Measurements from ENCODE around the gene HRH1. TPM values are rescaled to one million over a fixed set of nuclear protein-coding genes. Genes with fewer than 3 reads are reported as not detected.

HRH1 gene
- total RNA-seq, 1 experiment from 2014 or later, result 7.0 TPM

DNA sequence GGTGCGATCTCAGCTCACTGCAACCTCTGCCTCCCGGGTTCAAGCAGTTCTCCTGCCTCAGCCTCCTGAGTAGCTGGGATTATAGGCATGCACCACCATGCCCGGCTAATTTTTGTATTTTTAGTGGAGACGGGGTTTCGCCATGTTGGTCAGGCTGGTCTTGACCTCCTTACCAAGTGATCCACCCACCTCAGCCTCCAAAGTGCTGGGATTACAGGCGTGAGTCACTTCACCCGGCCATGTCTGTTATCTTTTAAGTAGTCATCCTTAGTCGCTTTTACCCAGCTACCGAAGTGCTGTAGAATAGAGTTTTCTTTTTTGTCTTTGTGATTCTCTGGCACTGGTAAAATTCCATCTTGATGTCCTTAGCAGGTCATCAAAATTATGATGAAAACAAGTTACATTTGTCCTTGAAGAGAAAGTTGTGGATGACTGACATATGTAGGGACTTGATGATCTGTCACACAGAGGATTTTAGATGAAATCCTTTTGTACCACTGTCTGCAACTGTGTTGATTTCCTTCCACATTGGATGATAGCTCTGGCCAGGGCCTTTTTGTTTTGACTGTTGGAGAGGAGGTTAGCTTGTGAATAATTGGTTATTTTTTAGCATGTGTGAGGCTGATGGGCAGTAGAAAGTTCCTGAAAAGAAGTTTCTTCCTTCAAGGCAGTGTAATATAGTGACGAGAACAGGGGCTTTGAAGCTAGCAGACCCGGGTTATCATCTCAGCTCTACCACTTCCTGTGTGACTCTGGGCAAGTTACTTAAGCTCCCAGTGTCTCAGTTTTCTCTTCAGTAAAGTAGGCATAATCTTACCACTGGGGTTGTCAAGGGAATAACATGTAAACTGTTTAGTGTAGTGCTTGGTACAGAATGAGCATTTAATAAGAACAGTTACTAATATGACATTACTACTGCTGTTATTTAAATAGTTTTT is 136.7 kb downstream of the HRH1 start (continued):
- TF ChIP-seq, protein P1, sequence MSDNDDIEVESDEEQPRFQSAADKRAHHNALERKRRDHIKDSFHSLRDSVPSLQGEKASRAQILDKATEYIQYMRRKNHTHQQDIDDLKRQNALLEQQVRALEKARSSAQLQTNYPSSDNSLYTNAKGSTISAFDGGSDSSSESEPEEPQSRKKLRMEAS (IDR thresholded peaks at IDR 0.05), result no peak
- TF ChIP-seq POLR2A (IDR thresholded peaks at IDR 0.05; ENCODE audit: borderline replicate concordance, extremely low read depth, insufficient read depth, insufficient read length) (no peak), EZH2 (IDR thresholded peaks at IDR 0.05) (no peak), ELF1 (IDR thresholded peaks at IDR 0.05; ENCODE audit: borderline replicate concordance, low read depth) (no peak), SP1 (IDR thresholded peaks at IDR 0.05; ENCODE audit: low read depth) (no peak), TCF7L2 (IDR thresholded peaks at IDR 0.05; ENCODE audit: borderline replicate concordance, extremely low read depth, insufficient read depth, insufficient read length) (no peak), ZNF274 (IDR thresholded peaks at IDR 0.05; ENCODE audit: low read depth, low read length) (no peak)
- TF ChIP-seq, protein P2, sequence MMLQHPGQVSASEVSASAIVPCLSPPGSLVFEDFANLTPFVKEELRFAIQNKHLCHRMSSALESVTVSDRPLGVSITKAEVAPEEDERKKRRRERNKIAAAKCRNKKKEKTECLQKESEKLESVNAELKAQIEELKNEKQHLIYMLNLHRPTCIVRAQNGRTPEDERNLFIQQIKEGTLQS (IDR thresholded peaks at IDR 0.05), result no peak
- TF ChIP-seq, protein P3, sequence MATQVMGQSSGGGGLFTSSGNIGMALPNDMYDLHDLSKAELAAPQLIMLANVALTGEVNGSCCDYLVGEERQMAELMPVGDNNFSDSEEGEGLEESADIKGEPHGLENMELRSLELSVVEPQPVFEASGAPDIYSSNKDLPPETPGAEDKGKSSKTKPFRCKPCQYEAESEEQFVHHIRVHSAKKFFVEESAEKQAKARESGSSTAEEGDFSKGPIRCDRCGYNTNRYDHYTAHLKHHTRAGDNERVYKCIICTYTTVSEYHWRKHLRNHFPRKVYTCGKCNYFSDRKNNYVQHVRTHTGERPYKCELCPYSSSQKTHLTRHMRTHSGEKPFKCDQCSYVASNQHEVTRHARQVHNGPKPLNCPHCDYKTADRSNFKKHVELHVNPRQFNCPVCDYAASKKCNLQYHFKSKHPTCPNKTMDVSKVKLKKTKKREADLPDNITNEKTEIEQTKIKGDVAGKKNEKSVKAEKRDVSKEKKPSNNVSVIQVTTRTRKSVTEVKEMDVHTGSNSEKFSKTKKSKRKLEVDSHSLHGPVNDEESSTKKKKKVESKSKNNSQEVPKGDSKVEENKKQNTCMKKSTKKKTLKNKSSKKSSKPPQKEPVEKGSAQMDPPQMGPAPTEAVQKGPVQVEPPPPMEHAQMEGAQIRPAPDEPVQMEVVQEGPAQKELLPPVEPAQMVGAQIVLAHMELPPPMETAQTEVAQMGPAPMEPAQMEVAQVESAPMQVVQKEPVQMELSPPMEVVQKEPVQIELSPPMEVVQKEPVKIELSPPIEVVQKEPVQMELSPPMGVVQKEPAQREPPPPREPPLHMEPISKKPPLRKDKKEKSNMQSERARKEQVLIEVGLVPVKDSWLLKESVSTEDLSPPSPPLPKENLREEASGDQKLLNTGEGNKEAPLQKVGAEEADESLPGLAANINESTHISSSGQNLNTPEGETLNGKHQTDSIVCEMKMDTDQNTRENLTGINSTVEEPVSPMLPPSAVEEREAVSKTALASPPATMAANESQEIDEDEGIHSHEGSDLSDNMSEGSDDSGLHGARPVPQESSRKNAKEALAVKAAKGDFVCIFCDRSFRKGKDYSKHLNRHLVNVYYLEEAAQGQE (IDR thresholded peaks at IDR 0.05; ENCODE audit: low read depth), result no peak

DNA sequence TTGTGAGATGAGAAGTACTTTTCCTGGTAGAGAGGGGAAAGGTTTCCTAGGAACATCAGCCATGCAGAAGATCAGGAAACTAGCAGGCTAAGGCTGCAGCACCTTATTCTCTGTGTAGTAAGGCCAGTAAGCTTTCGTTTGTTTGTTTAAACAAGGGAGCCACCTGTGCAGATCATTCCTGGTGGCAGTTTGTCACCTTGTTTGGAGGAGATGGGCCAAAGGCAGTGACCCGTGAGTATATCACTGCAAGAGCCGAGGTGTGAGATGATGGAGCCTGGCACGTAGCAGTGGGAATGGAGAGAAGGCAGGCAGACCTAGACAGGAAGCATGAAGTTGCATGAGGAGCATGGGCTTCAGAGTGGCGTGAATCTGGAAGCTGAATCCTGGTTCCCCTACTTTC is 137.5 kb downstream of the HRH1 start:
- Histone ChIP-seq H3K27ac (ENCODE audit: low read depth, low read length) (no peak overlapping the region), H3K4me2 (ENCODE audit: low read length) (no peak overlapping the region), H2AFZ (ENCODE audit: low read depth, low read length, poor library complexity, severe bottlenecking) (no peak overlapping the region), H4K20me1 (ENCODE audit: insufficient read depth) (no peaks in the 10 kb centered on the region; the same call in 1 of the 2 replicates), H3K9ac (ENCODE audit: low read length) (no peak overlapping the region), H3K4me1 (ENCODE audit: control insufficient read depth in 1 of 2, insufficient read depth in 2 of 2, low read length in 2 of 2) (peaks cover 16 to 44% of the 10 kb centered on the region in 2 experiments), H3K9me3 (ENCODE audit: control insufficient read depth in 1 of 2, insufficient read depth in 1 of 2, low read depth in 1 of 2, low read length in 2 of 2) (no peaks in the 10 kb centered on the region), H3K36me3 (ENCODE audit: control insufficient read depth in 1 of 2, insufficient read depth in 2 of 2, low read length in 2 of 2) (no peaks in the 10 kb centered on the region), H3K4me3 (replicated peaks in 1 of 2; ENCODE audit: low read depth in 1 of 2, low read length in 2 of 2) (no peak overlapping the region), H3K27me3 (ENCODE audit: insufficient read depth, low read length) (no peaks in the 10 kb centered on the region), H3K9me2 (ENCODE audit: insufficient read depth) (no peaks in the 10 kb centered on the region), H3K79me2 (ENCODE audit: insufficient read depth, low read length) (peaks cover 42% of the 10 kb centered on the region)
- no TSS peak for BruUV-seq (replicated peaks)
- ChIA-PET POLR2A (no interaction called here), CTCF (no interaction called here), RAD21 (ENCODE audit: low non-redundant PET in 1 of 2, low total read pairs in 2 of 2, uncharacterized antibody in 2 of 2, unreplicated experiment in 2 of 2) (no interaction called here)
- intact Hi-C loops (cut with micrococcal nuclease), result no loop called here
- DNase-seq (ENCODE audit: low read depth, low spot score), result no peak
- TF ChIP-seq, protein P3 (IDR thresholded peaks at IDR 0.05; ENCODE audit: low read depth), result no peak
- no peak for TF ChIP-seq RAD21 (IDR thresholded peaks at IDR 0.05; ENCODE audit: low read depth)
- TF ChIP-seq, protein P2 (IDR thresholded peaks at IDR 0.05), result no peak
- no peak for TF ChIP-seq EZH2phosphoT487 (IDR thresholded peaks at IDR 0.05; ENCODE audit: borderline replicate concordance)
- TF ChIP-seq SIN3A (IDR thresholded peaks at IDR 0.05; ENCODE audit: low read depth), result no peak
- no peak for TF ChIP-seq CBX3 (IDR thresholded peaks at IDR 0.05; ENCODE audit: low read depth)
- no peak for TF ChIP-seq JUND (IDR thresholded peaks at IDR 0.05)
- TF ChIP-seq YY1 (IDR thresholded peaks at IDR 0.05; ENCODE audit: extremely low read depth, insufficient replicate concordance, low read depth, low read length), result no peak
- TF ChIP-seq CEBPB (IDR thresholded peaks at IDR 0.05; ENCODE audit: low read depth), result no peak
- TF ChIP-seq ELF1 (IDR thresholded peaks at IDR 0.05; ENCODE audit: borderline replicate concordance, low read depth), result no peak
- no peak for ATAC-seq

Measured in HCT116 (cell line).